Activated CD8-positive, alpha-beta T cell treated with anti-CD3 and anti-CD28 coated beads for 36 hours (primary cell): Measurements from ENCODE around the gene LMX1B. TPM values are rescaled to one million over a fixed set of nuclear protein-coding genes. Genes with fewer than 3 reads are reported as not detected.

Source experiments
- ATAC-seq: fragments of 200-7000 bp; cut with Tn5 transposase; one replicate; pipeline ENCODE4 v1.10.0; 2021; ENCODE audit warnings: mild to moderate bottlenecking, moderate library complexity
- CTCF ChIA-PET: fragments of 350-600 bp; sonication (Branson Sonifier 250); formaldehyde crosslinking; loops from one replicate; lab custom pipeline; 2021; ENCODE audit warnings: antibody characterized with exemption; lab: Charles Lee
- POLR2A ChIA-PET: fragments of 350-600 bp; sonication (Branson Sonifier 250); formaldehyde crosslinking; loops from one replicate; lab custom pipeline; 2021; ENCODE audit warnings: antibody characterized with exemption; lab: Charles Lee
- DNase-seq: peaks from one replicate; pipeline ENCODE4 v3.0.0-alpha.2; 2020
- H3K27ac Mint-ChIP-seq: one replicate; pipeline ENCODE4 v1.8.0; 2021; ENCODE audit warnings: mild to moderate bottlenecking, mixed read lengths
- H3K27me3 Mint-ChIP-seq: one replicate; pipeline ENCODE4 v1.8.0; 2021; ENCODE audit warnings: mixed read lengths
- H3K36me3 Mint-ChIP-seq: one replicate; pipeline ENCODE4 v1.8.0; 2021; ENCODE audit warnings: low read depth, mixed read lengths
- H3K4me1 Mint-ChIP-seq: one replicate; pipeline ENCODE4 v1.8.0; 2021; ENCODE audit warnings: low read depth, mixed read lengths
- H3K4me3 Mint-ChIP-seq: one replicate; pipeline ENCODE4 v1.8.0; 2021; ENCODE audit warnings: mild to moderate bottlenecking, moderate library complexity, mixed read lengths
- H3K9me3 Mint-ChIP-seq: one replicate; pipeline ENCODE4 v1.8.0; 2021; ENCODE audit warnings: mixed read lengths
- CTCF ChIP-seq: fragments of 200-600 bp; IDR thresholded peaks from one replicate; pipeline ENCODE4 v1.8.0; 2022; ENCODE audit warnings: antibody characterized with exemption, mild to moderate bottlenecking
- intact Hi-C: fragments of 100-400 bp; cut with micrococcal nuclease; formaldehyde crosslinking; loops from one replicate; pipeline ENCODE4 v1.10.0; 2022
- total RNA-seq, 2 experiments: library from RNA; stranded (reverse); gene quantifications; one replicate each; pipeline ENCODE4 v1.2.3, GENCODE V29; 2021

LMX1B gene
- total RNA-seq, 2 experiments from 2014 or later: not detected

DNA sequence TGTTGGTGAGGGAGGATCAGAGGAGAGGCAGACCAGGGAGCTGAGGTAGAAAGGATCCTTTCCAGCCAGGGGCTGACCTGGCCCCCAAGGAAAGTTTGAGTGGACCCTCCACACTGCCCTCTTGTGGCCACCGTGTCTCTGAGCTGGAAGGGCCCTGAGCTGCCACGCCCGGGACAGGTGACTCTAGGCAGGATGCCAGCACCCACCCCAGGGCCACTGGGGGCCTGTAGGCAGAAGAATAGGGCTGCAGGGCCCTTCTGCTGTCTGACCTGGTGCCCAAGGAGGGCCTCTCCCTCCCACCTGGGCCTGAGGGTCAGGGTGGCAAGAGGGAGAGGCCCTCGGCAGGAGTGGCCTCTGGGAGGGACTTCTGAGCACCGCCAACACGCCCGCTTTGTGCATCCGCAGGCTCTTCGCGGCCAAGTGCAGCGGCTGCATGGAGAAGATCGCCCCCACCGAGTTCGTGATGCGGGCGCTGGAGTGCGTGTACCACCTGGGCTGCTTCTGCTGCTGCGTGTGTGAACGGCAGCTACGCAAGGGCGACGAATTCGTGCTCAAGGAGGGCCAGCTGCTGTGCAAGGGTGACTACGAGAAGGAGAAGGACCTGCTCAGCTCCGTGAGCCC lies 76.8 kb downstream of the LMX1B start:
- ATAC-seq (peak; percentile 92), DNase-seq (peak; percentile 75)
- intact Hi-C loops: no loop called here
- no peak overlapping the region for H3K4me3 Mint-ChIP-seq
- no peaks in the 10 kb centered on the region for H3K4me1 Mint-ChIP-seq
- POLR2A ChIA-PET: no interaction called here
- no peak overlapping the region for H3K27ac Mint-ChIP-seq
- peak; percentile 70 for TF ChIP-seq CTCF
- H3K36me3 Mint-ChIP-seq: no peaks in the 10 kb centered on the region
- H3K9me3 Mint-ChIP-seq: no peaks in the 10 kb centered on the region
- CTCF ChIA-PET: interaction anchor here (0.5 to 2.8 kb wide), 32 partner anchors 8 to 191 kb away, joined by 3 to 28 read pairs (median 4); partner anchors contain the start of gene ZBTB43
- peaks cover 23% of the 10 kb centered on the region for H3K27me3 Mint-ChIP-seq

DNA sequence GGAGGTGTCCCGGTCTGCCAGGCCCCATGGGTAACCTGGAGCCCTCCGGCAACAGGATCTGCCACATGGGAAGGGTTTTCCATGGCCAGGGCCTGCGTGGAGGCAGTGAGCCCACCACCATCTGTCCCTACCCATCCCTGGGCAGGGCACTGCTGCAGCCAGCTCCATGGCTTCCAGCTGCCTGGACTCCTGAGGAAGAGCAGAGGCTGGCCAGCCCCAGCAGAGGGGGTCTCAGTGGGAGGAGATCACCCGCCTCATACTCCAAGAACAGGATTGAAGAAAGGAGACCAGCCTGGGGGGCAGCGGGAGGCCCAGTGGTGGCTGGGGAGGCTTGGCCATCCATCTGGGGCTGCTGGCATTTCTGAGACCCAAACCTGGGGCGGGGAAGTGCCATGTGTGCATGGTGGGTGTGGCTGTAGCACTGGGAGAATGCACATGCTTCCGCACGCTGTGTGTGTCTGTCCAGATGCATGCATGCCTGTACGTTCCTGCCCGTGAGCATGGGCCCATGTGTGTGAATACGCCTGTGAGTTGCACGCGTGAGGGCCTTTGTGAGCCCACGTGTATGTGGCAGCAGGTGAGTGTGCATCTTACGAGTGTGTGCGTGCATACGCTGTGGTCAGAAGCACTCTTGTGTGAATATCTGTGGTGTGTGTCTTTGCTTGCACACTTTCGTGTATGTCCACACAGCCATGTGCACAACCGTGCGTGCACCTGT lies 78.5 kb downstream of the LMX1B start:
- ChIA-PET POLR2A (no interaction called here), CTCF (interaction anchor here (0.7 kb wide), 1 partner anchor 80 kb away, joined by 3 read pairs; no protein-coding TSS in a partner anchor)
- DNase-seq (no peak), ATAC-seq (no peak)
- Mint-ChIP-seq H3K27me3 (peaks cover 14% of the 10 kb centered on the region), H3K4me3 (no peak overlapping the region), H3K4me1 (no peaks in the 10 kb centered on the region), H3K36me3 (no peaks in the 10 kb centered on the region), H3K27ac (no peak overlapping the region), H3K9me3 (no peaks in the 10 kb centered on the region)
- TF ChIP-seq CTCF: no peak
- intact Hi-C loops: no loop called here

- ChIA-PET CTCF (no interaction called here), POLR2A (no interaction called here)
- no peak for TF ChIP-seq CTCF
- H3K36me3 Mint-ChIP-seq: no peaks in the 10 kb centered on the region
- no peaks in the 10 kb centered on the region for H3K4me1 Mint-ChIP-seq
- no peak overlapping the region for H3K4me3 Mint-ChIP-seq
- DNase-seq (no peak), ATAC-seq (no peak)
- H3K27me3 Mint-ChIP-seq: peaks cover 11% of the 10 kb centered on the region
- H3K9me3 Mint-ChIP-seq: no peaks in the 10 kb centered on the region
- intact Hi-C loops: no loop called here
- no peak overlapping the region for H3K27ac Mint-ChIP-seq
These were observed 79.2 kb downstream of the LMX1B start for GRCh38 chr9:126692759-126693427.

DNA sequence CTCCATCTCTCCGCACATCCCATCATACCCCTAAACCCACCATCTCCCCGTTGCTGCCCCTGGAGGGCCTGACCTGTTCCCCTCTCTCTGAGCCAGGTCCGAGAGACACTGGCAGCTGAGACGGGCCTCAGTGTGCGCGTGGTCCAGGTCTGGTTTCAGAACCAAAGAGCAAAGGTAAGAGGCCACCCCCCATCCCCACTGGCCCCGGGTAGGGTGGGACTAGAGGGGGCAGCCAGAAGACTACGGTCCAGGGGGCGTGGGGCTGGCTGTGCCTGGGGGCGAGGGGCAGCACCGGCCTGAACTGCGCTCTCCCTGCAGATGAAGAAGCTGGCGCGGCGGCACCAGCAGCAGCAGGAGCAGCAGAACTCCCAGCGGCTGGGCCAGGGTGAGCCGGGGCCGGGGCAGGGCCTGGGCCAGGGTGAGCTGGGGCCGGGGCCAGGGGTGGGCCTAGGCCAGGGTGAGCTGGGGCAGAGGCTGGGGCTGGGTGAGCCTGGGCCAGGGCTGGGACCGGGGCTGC lies 79.8 kb downstream of the LMX1B start:
- Mint-ChIP-seq H3K27ac (no peak overlapping the region), H3K4me1 (no peaks in the 10 kb centered on the region), H3K4me3 (no peak overlapping the region), H3K9me3 (no peaks in the 10 kb centered on the region), H3K36me3 (no peaks in the 10 kb centered on the region), H3K27me3 (peaks cover 9% of the 10 kb centered on the region)
- intact Hi-C loops: no loop called here
- ATAC-seq (no peak), DNase-seq (no peak)
- TF ChIP-seq CTCF: no peak
- ChIA-PET CTCF (interaction anchor here (2.1 kb wide), 2 partner anchors 12 to 88 kb away, joined by 11 to 12 read pairs; no protein-coding TSS in a partner anchor), POLR2A (no interaction called here)
